Measurements from ENCODE around the gene DGKD. TPM values are rescaled to one million over a fixed set of nuclear protein-coding genes. Genes with fewer than 3 reads are reported as not detected.

The DGKD gene
- total and polyA plus RNA-seq, 9 of the 15 experiments (the other 6 are each of a cell fraction or from before 2014, with no cell fraction given) = 0.52 to 29.5 (median 10.6) TPM

DNA sequence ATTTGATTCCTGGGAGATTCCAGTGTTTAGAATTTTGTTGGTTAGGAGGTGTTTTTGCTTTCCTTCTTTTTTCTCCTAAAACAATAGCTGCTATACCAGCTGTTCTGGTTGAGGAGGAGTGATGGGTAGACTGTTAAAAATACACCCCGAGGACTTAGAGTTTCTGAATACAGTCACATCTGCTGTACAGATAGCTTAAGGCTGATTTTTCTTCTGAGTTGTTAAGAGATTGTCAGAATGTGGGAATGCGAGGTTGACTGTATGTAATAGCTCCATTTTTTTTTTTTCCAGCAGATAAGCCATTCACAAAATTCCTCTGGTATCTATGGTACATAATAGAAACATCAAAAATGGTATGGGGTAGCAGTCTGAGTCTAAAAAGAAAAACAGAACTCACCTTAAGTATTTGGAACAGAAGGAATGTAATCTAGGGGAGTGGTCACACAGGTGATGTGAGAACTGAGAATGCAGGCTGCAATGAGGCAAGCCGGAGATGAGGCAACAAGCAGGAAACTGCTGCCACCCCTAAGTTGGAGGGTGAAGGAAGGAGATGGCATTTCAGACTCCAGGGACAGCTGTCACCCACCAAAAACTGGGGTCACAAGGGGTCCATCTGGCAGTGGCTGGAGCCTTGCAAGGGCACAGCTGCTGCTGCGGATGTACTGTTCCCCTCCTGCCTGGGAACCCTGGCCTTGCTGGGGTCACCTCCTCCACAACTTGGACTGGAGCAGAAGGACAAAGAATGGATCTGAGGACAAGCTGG lies 2.4 kb downstream of the DGKD start:
- peak overlapping the region in 1 of 2 experiments; percentile 48; a peak in 1 of 4 replicates for H3K9ac ChIP-seq (ENCODE audit: insufficient read depth in 1 of 2, low read depth in 2 of 2, low read length in 2 of 2)
- no peak overlapping the region for H2AFZ ChIP-seq (ENCODE audit: low read depth, low read length)
- H3K9me1 ChIP-seq (ENCODE audit: control insufficient read depth, insufficient read depth, low read length) = no peaks in the 10 kb centered on the region
- H3K27me3 ChIP-seq (ENCODE audit: control insufficient read depth in 2 of 2, insufficient read depth in 2 of 2, low read length in 2 of 2) = no peaks in the 10 kb centered on the region
- DNase-seq (ENCODE audit: extremely low read depth in 1 of 4, low spot score in 3 of 4) (no peak), FAIRE-seq (no peak), ATAC-seq (no peak)
- H3K9me3 ChIP-seq (replicated peaks; ENCODE audit: control insufficient read depth, insufficient read depth, low read depth, low read length) = no peaks in the 10 kb centered on the region
- no peak overlapping the region for H3K4me3 ChIP-seq
- H3K27ac ChIP-seq (ENCODE audit: extremely low read depth, low read depth, low read length) = no peak overlapping the region
- POLR2A ChIA-PET = interaction anchor here (0.6 to 1.6 kb wide), 3 partner anchors 9 to 1662 kb away, joined by 3 to 10 read pairs (median 4); no protein-coding TSS in a partner anchor
- H3K4me1 ChIP-seq (replicated peaks in 1 of 2; ENCODE audit: control insufficient read depth in 2 of 2, insufficient read depth in 2 of 2, low read length in 2 of 2) = peaks cover 36 to 41% of the 10 kb centered on the region in 2 experiments
- intact Hi-C loops (cut with micrococcal nuclease) = no loop called here
- peaks cover 12% of the 10 kb centered on the region; the same call in 2 of the 3 replicates for H3K36me3 ChIP-seq (ENCODE audit: control insufficient read depth, insufficient read depth, low read length)
- BruUV-seq (replicated peaks) = no TSS peak
- no peak overlapping the region for H3K4me2 ChIP-seq (ENCODE audit: insufficient read depth, low read length)
- peaks cover 11% of the 10 kb centered on the region for H4K20me1 ChIP-seq (replicated peaks; ENCODE audit: control insufficient read depth, insufficient read depth, low read length)
- WGBS (ENCODE audit: insufficient coverage, low coverage, missing lambda C conversion rate) = 62% methylated on average over 4 of the region's 4 CpGs
- CTCF ChIA-PET (ENCODE audit: low intra/inter-chr PET ratio) = no interaction called here
- H3K79me2 ChIP-seq (ENCODE audit: control insufficient read depth, insufficient read depth, low read length) = peaks cover 46% of the 10 kb centered on the region
- in situ Hi-C loops (cut with MboI) = no loop called here
- TF ChIP-seq ZNF830 (CRISPR knock-in tag; IDR thresholded peaks at IDR 0.05) = no peak
- no peak for TF ChIP-seq ZNF785 (CRISPR knock-in tag; IDR thresholded peaks at IDR 0.05)
- no peak for TF ChIP-seq RBM39 (optimal IDR thresholded peaks at IDR 0.05; ENCODE audit: low read depth, low read length)
- no peak for TF ChIP-seq ZNF140 (CRISPR knock-in tag; IDR thresholded peaks at IDR 0.05)
- TF ChIP-seq ZNF217 (CRISPR knock-in tag; IDR thresholded peaks at IDR 0.05) = no peak
- TF ChIP-seq SIRT6 (IDR thresholded peaks at IDR 0.05; ENCODE audit: low read depth, low read length) = no peak
- no peak for TF ChIP-seq MBD2 (IDR thresholded peaks at IDR 0.05; ENCODE audit: borderline replicate concordance, low read depth)
- TF ChIP-seq, protein P1, sequence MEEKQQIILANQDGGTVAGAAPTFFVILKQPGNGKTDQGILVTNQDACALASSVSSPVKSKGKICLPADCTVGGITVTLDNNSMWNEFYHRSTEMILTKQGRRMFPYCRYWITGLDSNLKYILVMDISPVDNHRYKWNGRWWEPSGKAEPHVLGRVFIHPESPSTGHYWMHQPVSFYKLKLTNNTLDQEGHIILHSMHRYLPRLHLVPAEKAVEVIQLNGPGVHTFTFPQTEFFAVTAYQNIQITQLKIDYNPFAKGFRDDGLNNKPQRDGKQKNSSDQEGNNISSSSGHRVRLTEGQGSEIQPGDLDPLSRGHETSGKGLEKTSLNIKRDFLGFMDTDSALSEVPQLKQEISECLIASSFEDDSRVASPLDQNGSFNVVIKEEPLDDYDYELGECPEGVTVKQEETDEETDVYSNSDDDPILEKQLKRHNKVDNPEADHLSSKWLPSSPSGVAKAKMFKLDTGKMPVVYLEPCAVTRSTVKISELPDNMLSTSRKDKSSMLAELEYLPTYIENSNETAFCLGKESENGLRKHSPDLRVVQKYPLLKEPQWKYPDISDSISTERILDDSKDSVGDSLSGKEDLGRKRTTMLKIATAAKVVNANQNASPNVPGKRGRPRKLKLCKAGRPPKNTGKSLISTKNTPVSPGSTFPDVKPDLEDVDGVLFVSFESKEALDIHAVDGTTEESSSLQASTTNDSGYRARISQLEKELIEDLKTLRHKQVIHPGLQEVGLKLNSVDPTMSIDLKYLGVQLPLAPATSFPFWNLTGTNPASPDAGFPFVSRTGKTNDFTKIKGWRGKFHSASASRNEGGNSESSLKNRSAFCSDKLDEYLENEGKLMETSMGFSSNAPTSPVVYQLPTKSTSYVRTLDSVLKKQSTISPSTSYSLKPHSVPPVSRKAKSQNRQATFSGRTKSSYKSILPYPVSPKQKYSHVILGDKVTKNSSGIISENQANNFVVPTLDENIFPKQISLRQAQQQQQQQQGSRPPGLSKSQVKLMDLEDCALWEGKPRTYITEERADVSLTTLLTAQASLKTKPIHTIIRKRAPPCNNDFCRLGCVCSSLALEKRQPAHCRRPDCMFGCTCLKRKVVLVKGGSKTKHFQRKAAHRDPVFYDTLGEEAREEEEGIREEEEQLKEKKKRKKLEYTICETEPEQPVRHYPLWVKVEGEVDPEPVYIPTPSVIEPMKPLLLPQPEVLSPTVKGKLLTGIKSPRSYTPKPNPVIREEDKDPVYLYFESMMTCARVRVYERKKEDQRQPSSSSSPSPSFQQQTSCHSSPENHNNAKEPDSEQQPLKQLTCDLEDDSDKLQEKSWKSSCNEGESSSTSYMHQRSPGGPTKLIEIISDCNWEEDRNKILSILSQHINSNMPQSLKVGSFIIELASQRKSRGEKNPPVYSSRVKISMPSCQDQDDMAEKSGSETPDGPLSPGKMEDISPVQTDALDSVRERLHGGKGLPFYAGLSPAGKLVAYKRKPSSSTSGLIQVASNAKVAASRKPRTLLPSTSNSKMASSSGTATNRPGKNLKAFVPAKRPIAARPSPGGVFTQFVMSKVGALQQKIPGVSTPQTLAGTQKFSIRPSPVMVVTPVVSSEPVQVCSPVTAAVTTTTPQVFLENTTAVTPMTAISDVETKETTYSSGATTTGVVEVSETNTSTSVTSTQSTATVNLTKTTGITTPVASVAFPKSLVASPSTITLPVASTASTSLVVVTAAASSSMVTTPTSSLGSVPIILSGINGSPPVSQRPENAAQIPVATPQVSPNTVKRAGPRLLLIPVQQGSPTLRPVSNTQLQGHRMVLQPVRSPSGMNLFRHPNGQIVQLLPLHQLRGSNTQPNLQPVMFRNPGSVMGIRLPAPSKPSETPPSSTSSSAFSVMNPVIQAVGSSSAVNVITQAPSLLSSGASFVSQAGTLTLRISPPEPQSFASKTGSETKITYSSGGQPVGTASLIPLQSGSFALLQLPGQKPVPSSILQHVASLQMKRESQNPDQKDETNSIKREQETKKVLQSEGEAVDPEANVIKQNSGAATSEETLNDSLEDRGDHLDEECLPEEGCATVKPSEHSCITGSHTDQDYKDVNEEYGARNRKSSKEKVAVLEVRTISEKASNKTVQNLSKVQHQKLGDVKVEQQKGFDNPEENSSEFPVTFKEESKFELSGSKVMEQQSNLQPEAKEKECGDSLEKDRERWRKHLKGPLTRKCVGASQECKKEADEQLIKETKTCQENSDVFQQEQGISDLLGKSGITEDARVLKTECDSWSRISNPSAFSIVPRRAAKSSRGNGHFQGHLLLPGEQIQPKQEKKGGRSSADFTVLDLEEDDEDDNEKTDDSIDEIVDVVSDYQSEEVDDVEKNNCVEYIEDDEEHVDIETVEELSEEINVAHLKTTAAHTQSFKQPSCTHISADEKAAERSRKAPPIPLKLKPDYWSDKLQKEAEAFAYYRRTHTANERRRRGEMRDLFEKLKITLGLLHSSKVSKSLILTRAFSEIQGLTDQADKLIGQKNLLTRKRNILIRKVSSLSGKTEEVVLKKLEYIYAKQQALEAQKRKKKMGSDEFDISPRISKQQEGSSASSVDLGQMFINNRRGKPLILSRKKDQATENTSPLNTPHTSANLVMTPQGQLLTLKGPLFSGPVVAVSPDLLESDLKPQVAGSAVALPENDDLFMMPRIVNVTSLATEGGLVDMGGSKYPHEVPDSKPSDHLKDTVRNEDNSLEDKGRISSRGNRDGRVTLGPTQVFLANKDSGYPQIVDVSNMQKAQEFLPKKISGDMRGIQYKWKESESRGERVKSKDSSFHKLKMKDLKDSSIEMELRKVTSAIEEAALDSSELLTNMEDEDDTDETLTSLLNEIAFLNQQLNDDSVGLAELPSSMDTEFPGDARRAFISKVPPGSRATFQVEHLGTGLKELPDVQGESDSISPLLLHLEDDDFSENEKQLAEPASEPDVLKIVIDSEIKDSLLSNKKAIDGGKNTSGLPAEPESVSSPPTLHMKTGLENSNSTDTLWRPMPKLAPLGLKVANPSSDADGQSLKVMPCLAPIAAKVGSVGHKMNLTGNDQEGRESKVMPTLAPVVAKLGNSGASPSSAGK (IDR thresholded peaks at IDR 0.05) = no peak
- no peak for TF ChIP-seq KDM5B (IDR thresholded peaks at IDR 0.05; ENCODE audit: insufficient replicate concordance, low read depth, low read length)
- TF ChIP-seq STAT5B (CRISPR knock-in tag; IDR thresholded peaks at IDR 0.05) = no peak
- no peak for TF ChIP-seq ZNF121 (CRISPR knock-in tag; conservative IDR thresholded peaks at IDR 0.05)
- no peak for TF ChIP-seq FOXA1 (IDR thresholded peaks at IDR 0.05; ENCODE audit: borderline replicate concordance)
